Skin of body (tissue), 2 donors: Measurements from ENCODE around the gene PDE11A. TPM values are rescaled to one million over a fixed set of nuclear protein-coding genes. Genes with fewer than 3 reads are reported as not detected.

Source experiments
- DNase-seq: peaks from one replicate; lab custom pipeline; 2025; lab: John Stamatoyannopoulos, UW
- total RNA-seq: library from RNA; depleted of rRNA; stranded (reverse); fragments of >200 nt; gene quantifications from one replicate; pipeline ENCODE4 v1.2.3, GENCODE V29; 2014

The PDE11A gene
- total RNA-seq, 1 donor from 2014 or later: 0.39 TPM

GRCh38 chr2:177600917-177601316 is 471.7 kb downstream of the PDE11A start:
- DNase-seq: no peak

DNA sequence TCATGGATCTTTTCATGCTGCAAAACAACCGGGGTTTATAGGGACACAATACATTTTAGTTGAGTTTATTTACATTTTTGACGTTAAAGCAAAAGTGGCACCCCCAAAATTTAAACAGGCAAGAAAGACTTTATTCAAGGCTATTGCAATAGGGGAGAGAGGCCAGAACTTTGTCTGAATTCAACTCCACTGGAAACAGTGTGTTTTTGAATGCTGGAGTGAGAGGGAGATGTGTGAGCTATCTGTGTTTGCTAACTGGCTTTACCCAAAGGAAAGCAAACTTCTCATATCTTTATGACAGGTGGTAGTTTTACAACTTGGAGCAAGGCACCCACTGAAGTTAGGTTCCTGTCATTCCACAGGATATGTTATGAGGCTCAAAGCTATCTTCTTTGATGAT is 472.6 kb downstream of the PDE11A start:
- DNase-seq: no peak

- DNase-seq: no peak
These were observed 473.4 kb downstream of the PDE11A start for GRCh38 chr2:177599139-177599688.

GRCh38 chr2:177598326-177599138 is 474.0 kb downstream of the PDE11A start:
- DNase-seq: peak; percentile 97

- peak; percentile 53 for DNase-seq
These were observed 474.8 kb downstream of the PDE11A start for GRCh38 chr2:177597759-177598158.

GRCh38 chr2:177596866-177597265 is 475.7 kb downstream of the PDE11A start:
- no peak for DNase-seq

DNA sequence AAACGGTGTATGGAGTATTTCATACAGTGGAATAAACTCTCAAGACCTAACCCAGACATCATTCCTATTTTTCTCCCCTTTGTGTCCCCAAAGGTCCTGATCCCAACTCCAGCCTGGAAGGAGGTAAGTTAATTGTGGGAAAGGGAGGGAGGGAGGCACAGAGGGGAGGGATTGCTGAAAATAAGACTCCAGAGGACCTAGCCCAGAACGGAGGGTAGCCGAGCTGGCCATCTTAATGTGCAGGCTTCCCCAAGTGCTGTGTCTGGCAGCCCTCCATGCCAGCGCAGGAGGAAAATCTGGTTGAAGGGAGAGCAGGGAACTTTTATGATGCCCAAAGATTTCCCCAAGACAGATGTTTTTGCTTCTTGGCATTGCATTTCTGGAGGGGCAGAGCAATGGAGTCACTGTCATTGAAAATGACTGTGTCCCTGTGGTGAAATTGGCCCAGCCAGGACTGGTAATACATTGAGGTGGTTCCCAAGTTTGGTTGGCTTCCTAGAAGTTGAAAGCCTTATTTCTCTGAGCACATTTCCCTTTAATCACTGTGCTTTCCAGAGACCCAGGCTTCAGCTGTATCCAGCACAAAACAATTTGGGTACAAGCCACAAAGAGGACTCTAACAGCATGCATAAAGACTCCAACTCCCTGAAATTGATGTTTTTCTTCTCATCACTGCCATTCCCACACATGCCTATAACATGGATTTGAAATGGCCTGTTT is 477.3 kb downstream of the PDE11A start:
- DNase-seq: no peak

GRCh38 chr2:177593402-177593801 is 479.2 kb downstream of the PDE11A start:
- DNase-seq: no peak

GRCh38 chr2:177592945-177593344 is 479.6 kb downstream of the PDE11A start:
- DNase-seq: no peak

DNA sequence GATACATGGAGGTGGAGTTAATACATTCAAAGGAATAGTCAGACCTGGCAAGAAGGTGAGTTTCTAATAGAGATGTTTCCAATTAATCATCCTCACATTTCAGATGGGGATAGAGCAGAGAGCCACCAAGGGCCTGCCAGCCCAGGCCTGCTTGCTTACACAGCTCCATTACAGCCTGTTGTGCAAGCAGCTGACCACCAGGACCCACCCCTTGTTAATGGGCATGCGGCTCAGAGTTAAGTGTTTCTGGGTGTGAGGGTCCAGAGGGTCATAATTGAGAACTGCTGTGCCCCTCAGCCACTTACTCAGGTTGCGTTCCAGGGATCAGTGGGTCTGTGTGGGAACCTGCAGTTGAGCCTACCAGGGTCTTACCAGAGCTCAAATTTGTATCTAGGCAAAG is 480.2 kb downstream of the PDE11A start:
- DNase-seq: no peak

- DNase-seq: no peak
These were observed 483.4 kb downstream of the PDE11A start for GRCh38 chr2:177589186-177589585.

DNA sequence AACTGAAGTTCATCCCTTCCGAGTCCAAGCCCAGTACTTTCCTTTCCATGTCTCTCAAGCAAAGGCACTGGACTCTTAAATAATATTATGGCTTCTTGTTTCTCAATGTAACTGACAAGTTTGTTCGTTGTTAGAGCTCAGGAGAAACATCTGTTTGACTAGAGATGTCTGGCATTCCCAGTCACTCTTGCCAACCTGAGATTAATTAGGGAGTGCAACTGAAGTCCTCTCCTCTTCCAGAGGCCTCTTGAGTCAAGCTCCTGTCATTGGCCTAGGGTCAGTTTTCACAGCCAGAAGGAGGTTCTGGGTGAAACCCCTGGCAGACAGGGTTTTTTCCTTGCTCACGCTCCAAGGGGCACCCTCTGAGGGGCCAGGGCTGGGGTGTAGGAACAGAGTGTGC is 483.9 kb downstream of the PDE11A start:
- DNase-seq: no peak

DNA sequence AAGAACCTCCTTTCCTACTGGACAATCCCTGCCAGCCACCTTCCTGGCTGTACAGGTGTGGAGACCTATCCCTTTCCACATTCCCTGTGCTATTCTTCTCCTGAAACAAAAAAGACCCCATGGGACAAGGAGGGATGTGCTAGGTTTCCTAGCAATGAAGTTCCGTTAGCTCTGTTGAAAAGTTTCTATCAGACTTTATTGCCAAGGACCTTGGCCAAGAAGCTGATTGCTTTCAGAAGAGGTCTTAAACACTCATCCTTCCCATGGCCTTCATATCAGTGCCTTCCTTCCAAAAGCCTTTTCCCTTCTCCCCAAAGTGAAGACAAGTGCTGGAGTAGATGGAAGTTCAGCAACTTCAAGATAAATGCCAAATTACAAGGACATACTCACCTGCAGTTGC is 485.2 kb downstream of the PDE11A start:
- no peak for DNase-seq

DNA sequence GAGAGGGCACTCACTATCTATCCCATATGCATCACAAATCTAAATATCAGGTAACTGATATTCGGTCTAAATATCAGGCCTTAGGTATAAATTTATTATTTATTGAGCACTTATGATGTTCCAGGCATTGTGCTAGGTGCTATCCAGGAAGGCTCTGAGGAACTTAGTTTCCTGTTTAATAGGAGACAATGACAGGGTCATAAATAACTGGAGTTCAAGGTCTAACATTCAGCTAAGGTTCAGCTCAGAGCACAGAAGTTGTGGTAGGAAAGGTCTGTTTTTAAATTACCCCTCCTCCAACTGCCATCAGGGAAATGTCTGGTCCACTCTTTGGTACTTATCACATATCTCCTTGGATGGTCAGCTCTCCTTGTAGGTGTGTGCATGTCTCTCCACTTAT is 486.4 kb downstream of the PDE11A start:
- DNase-seq: no peak

- DNase-seq: no peak
These were observed 487.2 kb downstream of the PDE11A start for GRCh38 chr2:177585234-177585863.

GRCh38 chr2:177584030-177584692 is 488.4 kb downstream of the PDE11A start:
- no peak for DNase-seq

DNA sequence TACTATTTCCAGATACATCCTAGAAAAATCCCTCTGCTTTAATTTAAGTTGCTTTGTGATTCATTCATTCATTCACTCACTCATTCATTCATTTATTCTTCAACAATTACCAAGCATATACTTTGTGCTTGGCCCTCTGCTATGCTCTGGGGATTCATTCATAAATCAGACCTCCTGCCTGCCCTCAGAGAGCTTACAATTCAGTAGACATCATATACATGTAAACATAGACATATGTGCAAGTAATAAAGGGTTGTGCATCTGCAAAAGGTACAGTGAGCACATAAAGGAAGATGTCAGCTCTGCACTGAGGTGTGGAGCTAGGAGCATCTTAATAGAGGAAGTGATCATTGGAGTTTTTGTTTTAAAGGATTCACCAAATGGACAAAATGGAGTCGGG is 490.6 kb downstream of the PDE11A start:
- no peak for DNase-seq

DNA sequence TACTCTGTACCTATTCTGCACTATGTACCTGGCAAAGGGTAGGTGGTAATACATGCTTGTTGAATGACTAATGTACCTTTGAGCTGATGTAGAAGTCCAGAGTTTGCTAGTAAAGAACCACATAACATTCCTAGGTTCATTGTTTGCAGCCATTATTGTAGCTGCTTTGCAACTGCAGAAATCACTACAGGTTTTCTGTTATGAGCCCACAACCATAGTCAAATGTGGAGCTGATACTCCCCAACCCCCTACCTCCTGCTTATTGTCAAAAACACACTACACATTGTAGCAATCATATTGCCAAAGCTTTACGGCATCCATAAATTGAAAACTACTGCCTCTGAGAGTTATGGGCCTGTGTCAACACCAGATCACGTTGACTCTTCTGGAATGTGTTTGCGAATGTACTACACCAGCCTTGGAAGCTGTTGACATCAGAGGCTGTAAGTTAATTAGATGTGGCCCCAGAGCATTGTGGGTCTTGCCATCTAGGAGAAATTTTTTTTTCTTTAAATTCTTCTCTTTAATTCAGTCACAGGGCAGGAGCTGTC is 493.0 kb downstream of the PDE11A start:
- peak; percentile 38 for DNase-seq

DNA sequence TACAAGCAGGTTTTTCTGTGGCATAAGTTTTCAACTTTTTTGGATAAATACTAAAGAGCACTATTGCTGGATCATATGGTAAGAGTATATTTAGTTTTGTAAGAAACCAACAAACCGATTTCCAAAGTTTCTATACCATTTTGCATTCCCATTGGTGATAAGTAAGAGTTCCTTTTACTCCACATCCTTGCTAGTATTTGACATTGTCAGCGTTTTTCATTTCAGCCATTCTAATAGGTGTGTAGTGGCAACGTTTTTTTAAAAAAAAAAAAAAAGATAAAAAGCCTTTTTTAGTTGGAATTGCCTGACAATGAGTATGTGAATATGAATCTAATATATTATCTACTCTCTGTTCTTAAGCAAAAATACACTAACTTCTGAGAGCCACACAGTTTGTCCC is 494.1 kb downstream of the PDE11A start:
- no peak for DNase-seq

DNA sequence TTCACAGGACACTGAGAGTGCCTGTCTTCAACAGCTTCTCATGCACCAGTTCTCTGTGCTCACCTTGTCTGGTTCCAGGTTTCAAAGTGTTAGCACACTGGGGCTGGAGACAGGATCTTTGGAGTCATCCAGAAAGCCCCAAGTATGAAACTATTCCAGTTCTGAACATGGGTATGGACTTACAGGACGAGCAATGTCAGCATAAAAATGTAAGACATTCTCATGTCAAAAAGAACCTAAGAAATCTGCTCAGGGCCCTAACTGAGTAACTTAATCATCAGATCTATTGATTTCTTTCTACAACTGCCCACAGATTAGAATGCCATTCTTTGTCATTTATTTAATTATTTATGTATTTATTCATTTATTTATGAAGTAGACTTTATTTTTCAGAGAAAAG is 495.5 kb downstream of the PDE11A start:
- no peak for DNase-seq

- no peak for DNase-seq
These were observed 497.2 kb downstream of the PDE11A start for GRCh38 chr2:177575358-177575757.
